ENCODE measurements around the gene DDX20.

GRCh38 chr1:111802110-111802509, 46.4 kb downstream of the DDX20 start:
- TF ChIP-seq CTCF (IDR thresholded peaks at IDR 0.05) (no peak), ZFX (IDR thresholded peaks at IDR 0.05; ENCODE audit: borderline replicate concordance) (no peak)

Data from 22Rv1 (cell line).